SW 1271 (cell line): ENCODE results near the gene B4GALNT4.
"Not testable (repeated sequence)": the region's sequence is repeated elsewhere in the genome, so short reads cannot be mapped to it uniquely, and the experiment has no call there.

Source experiments
- DNase-seq, 2 experiments: peaks; one replicate each; lab custom pipeline; 2025; lab: John Stamatoyannopoulos, UW

B4GALNT4 gene

GRCh38 chr11:369336-370018, at the start of gene B4GALNT4:
Gene B4GALNT4, plus strand, starts transcription at chr11:369499. Its CDS starts 305 bp downstream, at chr11:369804.
- no peak for DNase-seq

- DNase-seq, result not testable (repeated sequence)
These were observed 49.4 kb upstream of the B4GALNT4 start for GRCh38 chr11:319888-320273.

- no peak for DNase-seq
These were observed 45.1 kb upstream of the B4GALNT4 start for GRCh38 chr11:324156-324555.

- not testable (repeated sequence) for DNase-seq
These were observed 44.4 kb upstream of the B4GALNT4 start for GRCh38 chr11:324593-325517.

GRCh38 chr11:325796-326591, 43.3 kb upstream of the B4GALNT4 start:
- no peak for DNase-seq

- no peak for DNase-seq
These were observed 42.8 kb upstream of the B4GALNT4 start for GRCh38 chr11:326592-326841.

- DNase-seq, result no peak
These were observed 42.3 kb upstream of the B4GALNT4 start for GRCh38 chr11:326842-327580.

- DNase-seq, result no peak
These were observed 41.7 kb upstream of the B4GALNT4 start for GRCh38 chr11:327581-327923.

GRCh38 chr11:328012-328411, 41.3 kb upstream of the B4GALNT4 start:
- no peak for DNase-seq

GRCh38 chr11:328516-329100, 40.7 kb upstream of the B4GALNT4 start:
- DNase-seq, result not testable (repeated sequence)

GRCh38 chr11:329886-330253, 39.4 kb upstream of the B4GALNT4 start:
- no peak for DNase-seq

- DNase-seq, result no peak
These were observed 39.0 kb upstream of the B4GALNT4 start for GRCh38 chr11:330307-330693.

- DNase-seq, result no peak
These were observed 38.5 kb upstream of the B4GALNT4 start for GRCh38 chr11:330694-331357.

- no peak for DNase-seq
These were observed 37.8 kb upstream of the B4GALNT4 start for GRCh38 chr11:331358-332060.

GRCh38 chr11:332651-333480, 36.4 kb upstream of the B4GALNT4 start:
- DNase-seq, result no peak

- DNase-seq, result not testable (repeated sequence)
These were observed 35.6 kb upstream of the B4GALNT4 start for GRCh38 chr11:333616-334263.

GRCh38 chr11:334264-334994, 34.9 kb upstream of the B4GALNT4 start:
- DNase-seq, result no peak
